ENCODE measurements around the gene PHACTR3.

- TF ChIP-seq CTCF (IDR thresholded peaks at IDR 0.05; ENCODE audit: low read depth, low read length, poor library complexity, severe bottlenecking) = no peak
- TF ChIP-seq EZH2phosphoT487 (IDR thresholded peaks at IDR 0.05; ENCODE audit: borderline replicate concordance, low read length) = no peak
These were observed 40.2 kb upstream of the PHACTR3 start for GRCh38 chr20:59564171-59564570.
